HepG2 (cell line): ENCODE results near the gene OR1S2. TPM values are rescaled to one million over a fixed set of nuclear protein-coding genes. Genes with fewer than 3 reads are reported as not detected.

Experiments used
- CHD2 ChIP-seq: IDR thresholded peaks from 2 replicates; pipeline ENCODE4 v1.6.1; 2011; ENCODE audit warnings: low read depth, low read length, improper control_type of control experiment
- HES4 ChIP-seq: sonication (generic); formaldehyde crosslinking; IDR thresholded peaks from 2 replicates; pipeline ENCODE4 v1.9.0; 2021; ENCODE audit warnings: mild to moderate bottlenecking, missing genetic modification reagents, borderline replicate concordance
- JUNB ChIP-seq: sonication (generic); formaldehyde crosslinking; IDR thresholded peaks from 2 replicates; pipeline ENCODE4 v1.8.0; 2022; ENCODE audit warnings: missing genetic modification reagents, mild to moderate bottlenecking, borderline replicate concordance
- KLF16 ChIP-seq, 2 experiments: sonication (generic) in 1 of 2; formaldehyde crosslinking in 1 of 2; IDR thresholded peaks; 2 replicates each; pipeline versions ENCODE4 v1.6.1 to v1.8.0; 2016 to 2023; ENCODE audit warnings: missing genetic modification reagents in 2 of 2, missing compliant biosample characterization in 1 of 2
- MEIS2 ChIP-seq: sonication (generic); formaldehyde crosslinking; IDR thresholded peaks from 2 replicates; pipeline ENCODE4 v1.9.0; 2021; ENCODE audit warnings: mild to moderate bottlenecking, missing genetic modification reagents
- NCOA2 ChIP-seq: sonication (generic); formaldehyde crosslinking; IDR thresholded peaks from 2 replicates; pipeline ENCODE4 v1.8.0; 2022; ENCODE audit warnings: inconsistent platforms
- NFE2 ChIP-seq: sonication (generic); formaldehyde crosslinking; IDR thresholded peaks from 2 replicates; pipeline ENCODE4 v1.4.0; 2020; ENCODE audit warnings: missing genetic modification reagents
- RAD21 ChIP-seq: fragments of 450-650 bp; formaldehyde crosslinking; IDR thresholded peaks from 2 replicates; pipeline ENCODE4 v1.5.0; 2020; ENCODE audit warnings: mild to moderate bottlenecking
- RNF2 ChIP-seq: fragments of 450-650 bp; conservative IDR thresholded peaks from 2 replicates; pipeline ENCODE4 v1.6.1; 2016; ENCODE audit warnings: low read depth
- SETDB1 ChIP-seq: sonication (generic); formaldehyde crosslinking; IDR thresholded peaks from 2 replicates; pipeline ENCODE4 v1.5.1; 2020; ENCODE audit warnings: missing genetic modification reagents, mild to moderate bottlenecking, borderline replicate concordance
- SNAPC2 ChIP-seq: sonication (generic); formaldehyde crosslinking; IDR thresholded peaks from 2 replicates; pipeline ENCODE4 v1.8.1; 2022; ENCODE audit warnings: mild to moderate bottlenecking, missing genetic modification reagents
- SRSF9 ChIP-seq: fragments of 200-400 bp; formaldehyde crosslinking; IDR thresholded peaks from 2 replicates; pipeline ENCODE4 v1.6.1; 2018; ENCODE audit warnings: borderline replicate concordance, mild to moderate bottlenecking, low read depth, low read length; ENCODE audit not compliant: insufficient read depth, poor library complexity, severe bottlenecking
- SYNCRIP ChIP-seq: fragments of 200-400 bp; formaldehyde crosslinking; IDR thresholded peaks from 2 replicates; pipeline ENCODE4 v1.6.1; 2018; ENCODE audit warnings: mild to moderate bottlenecking, low read depth, low read length; ENCODE audit not compliant: insufficient read depth
- TCF7L2 ChIP-seq: IDR thresholded peaks from 2 replicates; pipeline ENCODE4 v1.6.1; 2011; ENCODE audit warnings: mild to moderate bottlenecking, low read depth, low read length, moderate library complexity
- ZFP41 ChIP-seq: sonication (generic); formaldehyde crosslinking; IDR thresholded peaks from 2 replicates; pipeline ENCODE4 v1.4.0; 2020; ENCODE audit warnings: mild to moderate bottlenecking, missing genetic modification reagents, borderline replicate concordance
- ZNF230 ChIP-seq: sonication (generic); formaldehyde crosslinking; IDR thresholded peaks from 2 replicates; pipeline ENCODE4 v1.4.0; 2020; ENCODE audit warnings: mild to moderate bottlenecking, missing genetic modification reagents
- ZNF274 ChIP-seq: sonication (generic); formaldehyde crosslinking; IDR thresholded peaks from 2 replicates; pipeline ENCODE4 v1.5.1; 2020; ENCODE audit warnings: mild to moderate bottlenecking, missing genetic modification reagents
- ZNF317 ChIP-seq: sonication (generic); formaldehyde crosslinking; IDR thresholded peaks from 2 replicates; pipeline ENCODE4 v1.5.0; 2020; ENCODE audit warnings: mild to moderate bottlenecking, missing genetic modification reagents
- ZNF510 ChIP-seq: sonication (generic); formaldehyde crosslinking; IDR thresholded peaks from 2 replicates; pipeline ENCODE4 v1.4.0; 2020; ENCODE audit warnings: low read depth, mild to moderate bottlenecking, missing genetic modification reagents
- ZNF644 ChIP-seq: IDR thresholded peaks from 2 replicates; pipeline ENCODE4 v1.6.1; 2016; ENCODE audit warnings: low read depth
- ZNF768 ChIP-seq: sonication (generic); formaldehyde crosslinking; IDR thresholded peaks from 2 replicates; pipeline ENCODE4 v1.4.0; 2020; ENCODE audit warnings: missing genetic modification reagents
- ZSCAN29 ChIP-seq: sonication (generic); formaldehyde crosslinking; conservative IDR thresholded peaks from 2 replicates; pipeline ENCODE4 v1.4.0; 2020; ENCODE audit warnings: mild to moderate bottlenecking, missing genetic modification reagents
- polyA plus RNA-seq, 8 experiments: library from polyadenylated mRNA; depleted of rRNA in 3 of 8; stranded (reverse) in 7 of 8; unstranded in 1 of 8; fragments of >200 nt; fragmentation: Illumina TruSeq in 4 of 8; extraction: Trizol in 4 of 8; gene quantifications; 2 replicates each; pipeline versions ENCODE4 v1.2.1 to v1.2.3, GENCODE V29; 2011 to 2016; ENCODE audit warnings: low read depth in 4 of 8, missing spikeins in 1 of 8, mixed read lengths in 1 of 8; ENCODE audit not compliant: insufficient read depth in 1 of 8
- total RNA-seq, 5 experiments: library from RNA; depleted of rRNA; stranded (reverse); fragments of >200 nt; fragmentation: Illumina TruSeq; extraction: Trizol; gene quantifications; 2 replicates each; pipeline ENCODE4 v1.2.3, GENCODE V29; 2016; ENCODE audit warnings: low read depth in 1 of 5
- TF ChIP-seq, protein P1 (sequence below): sonication (generic); formaldehyde crosslinking; IDR thresholded peaks from 2 replicates; pipeline ENCODE4 v1.4.0; 2020; ENCODE audit warnings: mild to moderate bottlenecking, missing genetic modification reagents, borderline replicate concordance
- TF ChIP-seq, protein P2 (sequence below): sonication (generic); formaldehyde crosslinking; IDR thresholded peaks from 2 replicates; pipeline ENCODE4 v1.5.0; 2020; ENCODE audit warnings: mild to moderate bottlenecking, low read depth, missing genetic modification reagents, borderline replicate concordance
- TF ChIP-seq, protein P3 (sequence below): IDR thresholded peaks from 2 replicates; pipeline ENCODE4 v1.6.1; 2018; ENCODE audit warnings: missing genetic modification reagents
- TF ChIP-seq, protein P4 (sequence below): IDR thresholded peaks from 2 replicates; pipeline ENCODE4 v1.6.1; 2016; ENCODE audit warnings: low read depth, borderline replicate concordance

Gene OR1S2
- total and polyA plus RNA-seq, 2 of the 13 experiments (the other 11 are each of a cell fraction or from before 2014, with no cell fraction given): not detected

DNA sequence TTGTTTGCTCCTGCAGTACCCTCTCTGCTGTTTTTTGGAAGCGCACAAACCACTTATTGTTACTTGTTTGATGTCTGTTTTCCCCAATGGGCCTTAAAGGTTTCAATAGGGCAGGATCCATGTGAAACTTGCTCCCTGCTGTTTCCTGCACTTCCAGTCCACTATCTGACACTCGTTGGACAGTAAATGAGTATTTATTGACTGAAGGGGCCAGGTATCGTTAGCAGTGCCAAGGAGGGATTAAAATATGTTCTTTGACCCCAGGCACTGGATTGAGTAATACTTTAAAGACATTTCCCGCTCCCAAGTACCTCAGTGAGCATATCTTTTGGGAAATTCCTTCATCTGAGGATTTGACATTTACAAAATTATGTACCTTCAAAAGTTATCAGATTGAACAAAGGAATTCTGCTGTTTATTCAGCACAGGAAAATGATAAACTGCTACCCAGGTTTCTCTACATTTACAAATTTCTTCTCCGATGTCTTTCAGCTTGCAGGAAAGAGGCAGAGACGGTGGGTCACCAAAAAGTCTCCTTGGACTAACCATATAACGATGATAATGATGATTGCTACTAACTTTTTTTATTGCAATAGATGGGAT is 38.3 kb downstream of the OR1S2 start (continued):
- TF ChIP-seq SYNCRIP (no peak), ZNF510 (CRISPR knock-in tag) (no peak), HES4 (CRISPR knock-in tag) (no peak), RNF2 (no peak), ZNF317 (CRISPR knock-in tag) (no peak), SRSF9 (no peak), ZNF644 (CRISPR knock-in tag) (no peak), SNAPC2 (CRISPR knock-in tag) (no peak), NFE2 (CRISPR knock-in tag) (no peak), ZNF230 (no peak), ZNF768 (no peak), JUNB (CRISPR knock-in tag) (no peak), ZNF274 (CRISPR knock-in tag) (no peak), ZSCAN29 (CRISPR knock-in tag) (0 out of 2 replicates have a peak, but pooled peaks have one; percentile 54), SETDB1 (CRISPR knock-in tag) (no peak), KLF16 (CRISPR knock-in tag; IDR thresholded peaks at IDR 0.05) (peak in 1 of 2 experiments; percentile 87; a peak in 2 of 4 replicates), TCF7L2 (peak; percentile 76), ZFP41 (CRISPR knock-in tag) (no peak), CHD2 (no peak), MEIS2 (0 out of 2 replicates have a peak, but pooled peaks have one; percentile 21), NCOA2 (CRISPR knock-in tag) (peak; percentile 100), RAD21 (no peak)
- TF ChIP-seq, protein P1, sequence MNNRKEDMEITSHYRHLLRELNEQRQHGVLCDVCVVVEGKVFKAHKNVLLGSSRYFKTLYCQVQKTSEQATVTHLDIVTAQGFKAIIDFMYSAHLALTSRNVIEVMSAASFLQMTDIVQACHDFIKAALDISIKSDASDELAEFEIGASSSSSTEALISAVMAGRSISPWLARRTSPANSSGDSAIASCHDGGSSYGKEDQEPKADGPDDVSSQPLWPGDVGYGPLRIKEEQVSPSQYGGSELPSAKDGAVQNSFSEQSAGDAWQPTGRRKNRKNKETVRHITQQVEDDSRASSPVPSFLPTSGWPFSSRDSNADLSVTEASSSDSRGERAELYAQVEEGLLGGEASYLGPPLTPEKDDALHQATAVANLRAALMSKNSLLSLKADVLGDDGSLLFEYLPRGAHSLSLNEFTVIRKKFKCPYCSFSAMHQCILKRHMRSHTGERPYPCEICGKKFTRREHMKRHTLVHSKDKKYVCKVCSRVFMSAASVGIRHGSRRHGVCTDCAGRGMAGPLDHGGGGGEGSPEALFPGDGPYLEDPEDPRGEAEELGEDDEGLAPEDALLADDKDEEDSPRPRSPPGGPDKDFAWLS (CRISPR knock-in tag): no peak
- TF ChIP-seq, protein P2, sequence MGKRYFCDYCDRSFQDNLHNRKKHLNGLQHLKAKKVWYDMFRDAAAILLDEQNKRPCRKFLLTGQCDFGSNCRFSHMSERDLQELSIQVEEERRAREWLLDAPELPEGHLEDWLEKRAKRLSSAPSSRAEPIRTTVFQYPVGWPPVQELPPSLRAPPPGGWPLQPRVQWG (CRISPR knock-in tag): no peak
- TF ChIP-seq, protein P3, sequence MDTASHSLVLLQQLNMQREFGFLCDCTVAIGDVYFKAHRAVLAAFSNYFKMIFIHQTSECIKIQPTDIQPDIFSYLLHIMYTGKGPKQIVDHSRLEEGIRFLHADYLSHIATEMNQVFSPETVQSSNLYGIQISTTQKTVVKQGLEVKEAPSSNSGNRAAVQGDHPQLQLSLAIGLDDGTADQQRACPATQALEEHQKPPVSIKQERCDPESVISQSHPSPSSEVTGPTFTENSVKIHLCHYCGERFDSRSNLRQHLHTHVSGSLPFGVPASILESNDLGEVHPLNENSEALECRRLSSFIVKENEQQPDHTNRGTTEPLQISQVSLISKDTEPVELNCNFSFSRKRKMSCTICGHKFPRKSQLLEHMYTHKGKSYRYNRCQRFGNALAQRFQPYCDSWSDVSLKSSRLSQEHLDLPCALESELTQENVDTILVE (CRISPR knock-in tag): peak; percentile 65; the same call in 1 of the 2 replicates
- TF ChIP-seq, protein P4, sequence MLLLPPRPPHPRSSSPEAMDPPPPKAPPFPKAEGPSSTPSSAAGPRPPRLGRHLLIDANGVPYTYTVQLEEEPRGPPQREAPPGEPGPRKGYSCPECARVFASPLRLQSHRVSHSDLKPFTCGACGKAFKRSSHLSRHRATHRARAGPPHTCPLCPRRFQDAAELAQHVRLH: peak; percentile 70; the same call in 1 of the 2 replicates
